HG03457 (cell line): ENCODE results near the gene RASSF8.
"Not testable (repeated sequence)": the region's sequence is repeated elsewhere in the genome, so short reads cannot be mapped to it uniquely, and the experiment has no call there.

Experiments used
- ATAC-seq: cut with Tn5 transposase; IDR thresholded peaks from one replicate; pipeline ENCODE4 v1.9.1; 2021; ENCODE audit warnings: moderate number of reproducible peaks; ENCODE audit not compliant: unreplicated experiment

The RASSF8 gene

DNA sequence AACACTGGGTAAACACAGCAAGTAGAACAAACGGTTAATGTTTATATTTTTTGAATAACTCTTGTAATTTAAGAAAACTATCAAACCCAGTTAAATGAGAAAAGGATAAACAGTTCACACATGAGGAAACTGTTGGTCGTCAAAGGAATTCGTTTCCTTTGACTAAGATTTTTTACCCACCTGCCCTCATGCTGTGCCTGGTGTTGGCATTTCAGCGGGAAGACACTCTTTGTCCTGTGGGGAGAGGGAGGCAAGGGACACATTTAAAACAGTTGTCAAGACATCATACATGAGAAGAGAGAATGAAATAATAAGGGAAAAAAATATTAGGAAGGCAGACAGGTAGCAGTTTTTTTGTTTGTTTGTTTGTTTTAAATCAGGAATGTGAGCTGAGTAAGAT, 95.9 kb downstream of the RASSF8 start:
- ATAC-seq: no peak

DNA sequence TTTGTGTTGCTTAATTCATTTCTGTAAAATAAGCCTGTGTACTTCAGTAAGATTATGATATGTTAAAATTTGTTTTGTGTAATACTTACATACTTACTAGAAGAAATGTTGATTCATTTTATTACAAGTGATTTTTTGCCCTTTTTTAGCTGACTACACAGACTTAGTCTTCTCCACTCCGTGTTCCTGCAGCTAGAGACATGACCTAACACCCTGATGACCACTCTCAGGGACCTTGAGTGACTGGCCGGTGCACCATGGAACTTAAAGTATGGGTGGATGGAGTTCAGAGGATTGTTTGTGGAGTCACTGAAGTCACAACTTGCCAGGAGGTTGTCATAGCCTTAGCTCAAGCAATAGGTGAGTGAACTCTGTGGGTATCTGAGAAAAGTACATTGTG, 96.6 kb downstream of the RASSF8 start:
- ATAC-seq: no peak

DNA sequence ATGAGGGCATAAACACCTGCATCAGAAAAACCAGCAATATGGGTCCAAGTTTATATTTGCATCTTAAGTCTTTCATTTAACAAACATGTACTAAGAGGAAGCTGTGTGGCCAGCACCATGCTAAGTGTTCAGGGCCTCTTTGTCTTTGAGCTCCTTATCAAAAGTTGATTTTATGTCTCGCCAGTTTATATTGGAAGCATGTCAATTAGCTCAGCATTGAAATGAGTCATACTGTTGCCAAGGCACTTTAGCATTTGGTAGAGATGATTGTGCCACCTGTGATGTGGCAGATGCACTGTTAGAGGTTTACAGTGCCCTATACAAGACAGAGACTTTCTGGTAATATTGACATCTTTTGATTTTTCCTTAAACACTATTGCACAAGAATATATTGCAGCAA, 97.9 kb downstream of the RASSF8 start:
- ATAC-seq: no peak

DNA sequence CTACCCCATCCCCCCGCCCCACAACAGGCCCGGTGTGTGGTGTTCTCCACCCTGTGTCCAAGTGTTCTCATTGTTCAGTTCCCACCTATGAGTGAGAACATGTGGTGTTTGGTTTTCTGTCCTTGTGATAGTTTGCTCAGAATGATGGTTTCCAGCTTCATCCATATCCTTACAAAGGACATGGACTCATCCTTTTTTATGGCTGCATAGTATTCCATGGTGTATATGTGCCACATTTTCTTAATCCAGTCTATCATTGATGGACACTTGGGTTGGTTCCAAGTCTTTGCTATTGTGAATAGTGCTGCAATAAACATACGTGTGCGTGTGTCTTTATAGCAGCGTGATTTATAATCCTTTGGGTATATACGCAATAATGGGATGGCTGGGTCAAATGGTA, 98.8 kb downstream of the RASSF8 start:
- not testable (repeated sequence) for ATAC-seq

DNA sequence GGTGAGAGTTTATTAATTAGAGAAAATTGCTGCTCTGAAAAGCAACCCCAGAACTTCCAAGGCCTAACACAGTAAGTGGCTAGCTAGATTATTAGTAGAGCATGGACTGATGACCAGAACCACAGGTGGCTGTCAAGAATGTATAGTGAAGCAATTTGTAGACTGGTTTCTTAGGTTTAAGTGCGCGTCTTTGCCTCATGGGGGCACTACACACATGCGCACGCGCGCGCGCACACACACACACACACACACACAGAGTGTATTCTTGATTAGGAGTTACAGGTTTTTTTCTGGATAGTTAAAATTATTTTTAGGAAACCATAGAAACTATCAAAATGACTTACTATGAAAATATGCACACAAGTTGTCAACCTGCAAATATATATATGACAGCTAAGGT, 99.8 kb downstream of the RASSF8 start:
- ATAC-seq: no peak

DNA sequence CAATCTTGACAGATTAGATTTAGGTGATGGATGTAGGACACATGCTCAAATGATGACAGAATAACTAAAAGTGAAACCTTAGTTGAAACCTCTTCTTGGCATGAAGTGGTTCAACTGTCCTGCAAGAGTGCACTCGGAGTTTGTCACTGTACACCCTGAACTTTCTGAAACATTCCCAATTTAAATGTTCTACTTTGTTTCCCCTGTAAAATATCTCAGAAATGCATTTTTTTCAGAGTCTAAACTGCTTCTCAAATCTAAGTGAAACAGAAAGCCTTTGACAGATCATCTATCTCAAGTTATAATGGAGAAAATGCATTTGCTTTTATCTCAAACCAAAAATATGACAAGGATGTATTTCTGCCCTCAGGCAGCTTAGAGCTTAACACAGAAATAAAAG, 100.3 kb downstream of the RASSF8 start:
- ATAC-seq: no peak

GRCh38 chr12:26062006-26062405, 103.5 kb downstream of the RASSF8 start:
- ATAC-seq: no peak

DNA sequence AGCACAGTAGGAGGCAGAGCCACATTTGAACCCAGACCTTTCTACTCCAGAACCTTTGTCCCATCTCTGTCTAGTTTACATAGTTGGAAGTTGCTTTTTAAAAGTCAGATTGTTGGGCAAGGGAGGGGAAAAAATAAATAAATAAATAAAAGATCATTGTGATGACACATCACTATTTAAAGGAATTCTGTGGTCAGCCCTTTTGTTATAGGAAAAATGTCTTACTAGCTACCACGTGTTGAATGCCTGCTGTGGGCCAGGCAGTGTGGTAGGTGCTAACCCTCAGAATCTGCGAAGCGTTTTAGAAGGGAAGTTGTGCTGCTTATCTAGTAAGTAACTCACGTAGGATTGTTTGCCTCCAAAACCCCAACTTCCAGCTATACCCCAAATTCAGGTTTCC, 104.1 kb downstream of the RASSF8 start:
- ATAC-seq: no peak

DNA sequence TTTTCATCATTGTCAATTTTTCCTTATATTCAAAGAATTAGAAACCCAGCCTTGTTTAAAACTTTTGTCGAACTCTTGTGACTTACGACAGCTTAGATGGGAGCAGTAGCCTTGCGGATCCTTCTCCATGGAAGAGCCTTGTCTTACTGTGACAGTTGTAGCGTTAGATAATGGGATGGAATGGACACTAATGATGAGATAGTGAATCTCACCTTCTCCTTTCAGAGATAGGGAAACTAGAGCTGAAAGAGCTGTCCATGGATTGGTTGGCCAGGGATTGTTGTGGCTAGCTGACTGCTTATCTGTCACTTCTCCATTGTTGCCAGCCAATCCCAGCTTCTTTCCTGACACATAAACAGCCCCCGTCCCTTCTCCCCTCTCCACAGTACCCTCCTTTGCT, 107.0 kb downstream of the RASSF8 start:
- ATAC-seq: no peak

DNA sequence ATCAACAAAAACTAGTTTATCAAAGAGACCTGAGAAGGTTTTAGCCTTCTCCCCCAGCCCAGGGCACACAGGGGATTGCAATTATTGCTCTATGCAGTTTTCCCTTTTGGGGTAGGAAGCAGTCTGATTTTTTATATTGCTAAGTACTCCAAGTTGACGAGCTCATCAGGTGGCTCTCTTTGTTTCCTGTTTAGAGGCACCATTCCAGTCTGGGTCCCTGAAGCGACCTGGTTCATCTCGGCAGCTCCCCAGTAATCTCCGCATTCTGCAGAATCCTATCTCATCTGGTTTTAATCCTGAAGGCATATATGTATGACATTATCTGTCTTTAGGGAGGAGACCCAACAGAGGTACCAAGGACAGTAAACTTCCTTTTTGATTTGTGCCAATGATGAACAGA, 110.0 kb downstream of the RASSF8 start:
- ATAC-seq: no peak

DNA sequence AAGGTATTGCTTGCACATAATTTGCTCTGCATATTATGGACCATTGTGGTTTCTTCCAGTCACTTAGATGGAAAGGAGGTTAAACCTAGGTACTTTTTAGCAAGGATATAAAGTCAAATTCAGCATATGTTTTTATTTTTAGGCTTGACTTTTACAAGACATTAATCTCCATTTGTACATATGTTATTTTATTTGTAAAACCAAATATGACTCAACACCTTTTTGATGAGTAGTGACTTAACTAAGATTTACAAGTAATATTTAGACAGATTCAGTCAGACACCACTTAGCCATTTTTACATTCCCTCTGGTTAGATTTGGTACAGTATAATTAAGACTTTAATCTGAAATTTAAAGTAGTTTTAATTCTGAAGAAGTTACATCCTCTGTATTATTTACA, 111.3 kb downstream of the RASSF8 start:
- no peak for ATAC-seq

DNA sequence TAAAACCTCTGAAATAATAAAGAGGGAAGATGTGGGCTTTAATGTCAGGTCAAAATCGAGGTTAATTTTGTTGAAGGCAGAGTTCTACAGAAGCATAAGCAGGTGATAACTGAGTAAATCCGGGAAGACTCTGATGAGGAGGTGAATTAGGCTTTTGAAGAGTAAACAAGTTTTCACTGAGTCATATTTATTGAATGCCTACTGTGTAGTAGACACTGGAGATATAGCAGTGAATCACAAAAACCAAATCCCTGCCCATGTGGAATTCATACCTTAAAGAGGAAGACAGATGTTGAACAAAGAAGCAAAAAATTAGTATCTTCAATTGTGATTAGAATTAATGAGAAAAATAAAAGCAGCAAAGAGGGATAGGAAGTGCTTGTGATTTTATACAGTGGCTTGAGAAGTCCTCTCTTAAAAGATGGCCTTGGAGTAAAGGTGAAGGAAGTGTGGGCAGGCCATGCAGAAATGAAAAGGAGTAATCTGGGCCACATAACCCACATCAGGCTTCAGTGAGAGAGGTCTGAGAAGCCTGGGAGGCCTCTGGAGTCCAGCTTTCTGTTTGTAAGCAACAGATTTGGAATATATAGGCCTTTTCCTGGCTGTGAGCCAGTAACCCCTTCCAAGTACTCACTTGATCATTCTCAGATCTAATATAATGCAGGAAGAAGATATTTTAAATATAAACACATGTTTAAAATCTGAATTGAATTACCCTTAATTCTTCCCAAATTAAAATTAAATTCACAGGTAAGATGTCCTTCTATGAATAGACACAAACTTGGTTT, 119.6 kb downstream of the RASSF8 start:
- no peak for ATAC-seq

GRCh38 chr12:26080911-26081310, 122.4 kb downstream of the RASSF8 start:
- ATAC-seq: no peak

GRCh38 chr12:26086936-26087335, 128.5 kb downstream of the RASSF8 start:
- ATAC-seq: no peak

DNA sequence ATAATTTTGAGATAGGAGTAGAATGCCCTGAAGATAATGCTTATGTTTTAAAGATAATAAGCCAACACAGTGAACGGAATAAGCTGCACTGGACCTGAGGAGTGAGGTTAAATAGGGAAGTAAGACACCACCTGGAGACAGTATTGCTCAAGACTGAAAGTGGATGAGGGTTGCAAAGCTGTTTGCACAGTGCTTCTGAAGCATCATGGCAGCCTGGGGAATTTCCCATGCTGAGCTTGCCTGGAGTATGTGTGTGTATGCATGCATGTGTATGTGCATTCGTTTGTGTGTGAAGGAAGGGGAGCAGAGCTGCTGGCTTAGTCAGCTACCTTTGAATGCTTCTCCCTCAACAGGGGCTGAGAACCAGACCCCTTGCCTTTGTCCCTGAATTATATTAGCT, 130.5 kb downstream of the RASSF8 start:
- ATAC-seq: peak; percentile 88

GRCh38 chr12:26090836-26091510, 132.5 kb downstream of the RASSF8 start:
- no peak for ATAC-seq

DNA sequence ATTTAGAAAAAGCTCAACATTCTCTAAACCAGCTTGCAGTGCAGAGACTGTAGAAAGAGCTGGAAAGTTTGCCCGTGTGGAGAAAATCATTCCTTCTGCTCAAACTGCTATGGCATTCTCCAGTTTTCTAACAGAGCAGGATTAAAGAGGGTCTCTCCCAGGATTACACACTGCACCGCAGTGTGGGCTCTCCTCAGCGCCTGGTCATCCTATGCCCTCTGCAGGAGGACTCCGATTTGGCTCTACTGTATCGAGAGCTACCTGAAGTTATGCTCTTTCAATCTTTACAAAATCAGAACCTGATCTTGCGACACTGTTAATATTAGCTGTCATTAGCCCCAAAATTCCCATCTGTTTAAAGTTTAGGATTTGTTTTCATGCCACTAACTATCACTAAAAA, 133.3 kb downstream of the RASSF8 start:
- no peak for ATAC-seq

DNA sequence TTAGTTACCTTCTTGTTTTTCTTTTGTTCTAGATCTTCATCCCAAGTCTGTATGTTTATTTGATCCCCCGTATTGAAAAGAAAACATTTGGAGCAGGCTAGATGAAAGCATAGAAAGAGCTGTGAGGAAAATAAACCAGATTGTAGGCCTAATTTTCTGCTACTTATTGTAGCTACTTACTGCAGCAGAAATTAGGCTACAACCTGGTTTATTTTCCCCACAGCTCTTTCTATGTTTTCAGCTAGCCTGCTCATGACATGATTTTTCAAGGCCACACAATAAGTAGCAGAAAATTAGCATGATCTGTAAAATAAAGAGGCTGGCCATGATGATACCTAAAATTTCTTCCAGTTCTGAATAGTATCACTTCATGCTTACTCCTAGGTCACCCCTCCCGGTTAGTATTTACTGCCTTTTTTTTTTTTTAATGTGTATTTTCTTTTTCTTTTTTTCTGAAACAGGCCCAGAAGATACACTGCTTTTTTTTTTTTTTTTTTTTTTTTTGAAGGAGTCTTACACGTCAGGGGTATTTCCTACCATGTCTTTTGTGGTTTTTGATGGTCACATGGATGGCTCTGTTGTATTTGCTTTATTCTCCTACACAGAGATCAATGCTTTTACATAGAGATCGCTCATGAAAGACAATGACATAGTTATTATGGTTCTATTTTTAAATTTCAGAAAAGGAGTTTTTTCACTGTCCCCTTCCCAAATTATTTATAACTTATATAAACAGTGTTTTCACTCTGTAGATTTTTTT, 134.0 kb downstream of the RASSF8 start:
- ATAC-seq: no peak

- ATAC-seq: no peak
These were observed 136.7 kb downstream of the RASSF8 start for GRCh38 chr12:26095186-26095585.

DNA sequence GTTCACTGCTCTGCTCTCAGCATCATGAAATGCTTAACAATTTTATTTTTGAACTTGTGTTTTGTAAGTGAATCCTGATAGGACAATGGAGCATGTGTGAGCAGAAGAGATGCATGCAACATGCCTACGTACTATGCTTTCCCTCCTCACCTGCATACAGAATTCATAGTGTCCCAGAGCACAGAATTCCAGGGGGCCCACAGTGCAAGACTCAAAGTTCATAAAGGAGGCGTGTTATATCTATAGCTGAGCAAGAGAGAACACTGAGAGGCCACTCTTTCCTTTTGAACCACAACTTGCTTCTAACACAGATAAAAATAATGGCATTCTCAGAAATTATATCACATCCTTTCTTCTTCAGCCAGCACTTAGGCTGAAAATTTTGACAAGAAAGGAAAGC, 137.6 kb downstream of the RASSF8 start:
- ATAC-seq: no peak

DNA sequence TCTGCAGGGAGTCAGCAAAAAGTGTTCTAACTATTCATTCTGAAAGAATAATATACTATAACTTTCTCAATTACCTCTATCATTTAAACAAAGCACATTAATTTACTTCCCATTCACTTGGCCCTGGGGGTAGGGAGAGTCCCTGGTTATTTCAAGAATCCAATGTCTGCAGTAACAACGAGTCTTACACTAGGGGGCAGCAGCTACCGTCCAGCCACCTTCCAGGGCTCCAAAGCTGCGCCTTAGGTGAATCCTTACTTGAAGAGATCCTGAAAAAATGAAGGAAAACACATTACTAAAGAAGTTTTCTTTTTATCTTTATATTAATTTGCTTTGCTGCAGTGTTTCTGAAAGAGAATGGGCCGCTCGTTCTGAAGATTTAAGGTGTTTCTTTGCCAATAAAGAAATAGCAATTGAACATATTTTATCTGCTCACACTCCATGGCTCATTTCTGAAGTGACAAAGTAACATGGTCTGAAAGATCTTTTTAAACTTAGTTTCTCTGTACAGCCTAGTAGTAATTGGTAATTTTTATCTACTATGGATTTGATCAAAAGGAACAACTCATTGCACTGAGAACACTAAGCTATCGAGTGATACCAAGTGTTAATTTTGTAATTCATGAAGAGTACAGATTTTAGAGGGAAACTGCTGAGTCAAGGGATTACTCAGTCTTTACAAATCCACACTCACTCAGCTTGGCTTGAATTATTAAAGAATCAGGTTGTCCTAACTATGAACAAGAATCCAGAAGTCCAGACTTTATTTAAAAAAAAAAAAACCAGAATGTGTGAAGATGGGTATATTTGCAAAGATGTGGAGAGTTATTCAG, 138.8 kb downstream of the RASSF8 start:
- peak; percentile 59 for ATAC-seq
